ENCODE results near the gene SH2B3.
"Not testable (repeated sequence)": the region's sequence is repeated elsewhere in the genome, so short reads cannot be mapped to it uniquely, and the experiment has no call there.

Gene SH2B3

DNA sequence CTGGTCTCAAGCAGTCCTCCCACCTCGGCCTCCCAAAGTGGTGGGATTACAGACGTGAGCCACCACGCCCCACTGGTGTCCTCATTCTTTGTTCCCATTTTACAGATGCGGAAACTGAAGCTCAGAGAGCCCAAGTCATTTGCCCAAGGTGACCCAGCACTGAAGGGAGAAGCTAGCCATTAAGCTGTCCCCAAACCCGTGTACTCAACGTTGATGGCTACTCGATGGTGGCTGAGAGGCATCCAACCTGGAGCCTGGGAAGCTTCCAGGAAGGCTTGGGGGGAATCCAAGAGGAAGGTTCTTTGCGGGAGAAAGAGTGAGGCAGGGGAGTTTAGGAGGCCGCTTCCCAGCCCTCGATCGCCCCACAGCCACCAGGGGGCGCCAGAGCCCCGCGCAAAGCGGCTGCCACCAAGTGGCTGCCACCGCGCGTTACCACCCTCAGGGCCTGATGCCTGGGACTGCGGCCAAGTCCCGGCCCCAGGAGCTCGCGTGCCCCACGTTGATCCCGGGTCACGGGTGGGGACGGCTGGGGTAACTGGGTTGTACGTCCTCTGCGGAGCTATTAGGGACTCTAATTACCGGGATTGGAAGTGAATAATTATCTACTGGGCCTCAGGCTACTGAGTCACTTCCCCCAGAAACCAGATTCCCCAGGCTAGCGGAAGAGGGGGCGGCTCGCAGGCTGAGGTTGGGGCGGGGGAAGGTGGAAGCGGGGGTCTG, 8.8 kb upstream of the SH2B3 start:
- TF ChIP-seq, protein P1, sequence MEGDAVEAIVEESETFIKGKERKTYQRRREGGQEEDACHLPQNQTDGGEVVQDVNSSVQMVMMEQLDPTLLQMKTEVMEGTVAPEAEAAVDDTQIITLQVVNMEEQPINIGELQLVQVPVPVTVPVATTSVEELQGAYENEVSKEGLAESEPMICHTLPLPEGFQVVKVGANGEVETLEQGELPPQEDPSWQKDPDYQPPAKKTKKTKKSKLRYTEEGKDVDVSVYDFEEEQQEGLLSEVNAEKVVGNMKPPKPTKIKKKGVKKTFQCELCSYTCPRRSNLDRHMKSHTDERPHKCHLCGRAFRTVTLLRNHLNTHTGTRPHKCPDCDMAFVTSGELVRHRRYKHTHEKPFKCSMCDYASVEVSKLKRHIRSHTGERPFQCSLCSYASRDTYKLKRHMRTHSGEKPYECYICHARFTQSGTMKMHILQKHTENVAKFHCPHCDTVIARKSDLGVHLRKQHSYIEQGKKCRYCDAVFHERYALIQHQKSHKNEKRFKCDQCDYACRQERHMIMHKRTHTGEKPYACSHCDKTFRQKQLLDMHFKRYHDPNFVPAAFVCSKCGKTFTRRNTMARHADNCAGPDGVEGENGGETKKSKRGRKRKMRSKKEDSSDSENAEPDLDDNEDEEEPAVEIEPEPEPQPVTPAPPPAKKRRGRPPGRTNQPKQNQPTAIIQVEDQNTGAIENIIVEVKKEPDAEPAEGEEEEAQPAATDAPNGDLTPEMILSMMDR (conservative IDR thresholded peaks at IDR 0.05; ENCODE audit: control insufficient read depth, insufficient read depth, low read depth, low read length) = peak; percentile 86
- H3K4me3 ChIP-seq (ENCODE audit: control insufficient read depth, low read depth, low read length) = peak overlapping the region; percentile 42

DNA sequence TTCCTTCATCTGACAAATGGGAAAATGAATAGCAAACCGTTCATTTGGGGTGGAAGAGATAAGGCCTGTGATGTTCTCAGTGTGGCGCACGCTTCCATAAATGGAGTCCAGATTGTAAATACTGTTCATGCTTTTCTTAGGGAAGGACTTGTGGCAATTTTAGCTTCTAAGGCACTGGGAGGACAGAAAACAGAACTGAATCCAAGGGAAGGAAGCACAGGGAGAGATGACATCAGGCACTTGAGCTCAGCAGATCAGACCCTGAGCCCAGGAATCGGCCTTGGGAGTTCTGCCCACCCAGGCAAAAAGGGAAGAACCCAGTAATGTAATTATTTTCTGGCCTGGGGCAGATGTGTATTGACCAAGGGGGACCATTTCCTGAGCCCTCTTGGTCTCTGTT, 7.2 kb upstream of the SH2B3 start:
- no peak overlapping the region for H3K4me3 ChIP-seq (ENCODE audit: control insufficient read depth, low read depth, low read length)
- no peak for DNase-seq (ENCODE audit: low read depth)
- TF ChIP-seq, protein P1 (conservative IDR thresholded peaks at IDR 0.05; ENCODE audit: control insufficient read depth, insufficient read depth, low read depth, low read length) = no peak

More for the DNA sequence above, 8.8 kb upstream of the SH2B3 start:
- peak; percentile 74 for DNase-seq (ENCODE audit: low read depth)

DNA sequence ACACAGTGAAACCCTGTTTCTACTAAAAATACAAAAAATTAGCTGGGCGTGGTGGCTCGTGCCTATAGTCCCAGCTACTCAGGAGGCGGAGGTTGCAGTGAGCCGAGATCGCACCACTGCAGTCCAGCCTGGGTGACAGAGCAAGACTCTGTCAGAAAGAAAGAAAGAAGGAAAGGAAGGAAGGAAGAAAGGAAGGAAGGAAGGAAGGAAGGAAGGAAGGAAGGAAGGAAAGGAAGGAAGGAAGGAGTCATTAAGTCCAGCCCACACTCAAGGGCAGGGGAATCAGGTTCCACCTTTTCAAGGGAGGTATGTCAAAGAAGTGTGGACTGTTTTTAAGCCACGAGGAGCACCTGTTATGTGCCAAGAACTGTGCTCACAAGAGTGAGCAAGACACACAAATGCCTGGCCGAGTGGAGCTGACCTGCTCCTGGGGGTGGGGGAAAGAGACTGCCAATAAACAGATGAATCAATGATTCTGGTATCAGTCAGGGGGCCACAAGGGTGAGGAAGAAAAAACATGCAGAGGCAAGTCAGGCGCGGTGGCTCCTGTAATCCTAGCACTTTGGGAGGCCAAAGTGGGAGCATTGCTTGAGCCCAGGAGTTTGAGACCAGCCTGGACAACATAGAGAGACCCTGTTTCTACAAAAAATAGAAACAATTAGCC, 5.8 kb upstream of the SH2B3 start:
- not testable (repeated sequence) for DNase-seq (ENCODE audit: low read depth)

DNA sequence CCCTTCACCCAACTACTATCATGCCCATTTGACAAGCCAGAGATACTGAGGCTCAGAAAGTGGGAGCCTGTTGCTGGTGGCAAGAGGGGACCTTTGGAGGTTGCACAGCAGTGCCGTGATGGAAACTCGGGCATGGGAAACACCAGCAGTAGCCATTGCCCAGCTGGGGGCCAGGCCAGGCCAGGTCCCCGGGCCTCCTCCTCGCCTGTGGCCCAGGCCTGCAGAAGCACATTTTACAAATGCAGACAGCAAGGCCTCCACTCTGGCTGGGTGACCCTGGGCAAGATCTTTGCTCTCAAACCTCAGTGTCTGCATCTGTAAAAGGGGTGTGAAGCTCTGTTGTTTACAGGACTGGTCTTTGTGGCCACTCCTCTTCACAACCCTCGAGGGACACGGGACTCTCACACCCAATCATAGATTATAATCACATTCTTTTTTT, 4.5 kb upstream of the SH2B3 start:
- TF ChIP-seq, protein P1 (conservative IDR thresholded peaks at IDR 0.05; ENCODE audit: control insufficient read depth, insufficient read depth, low read depth, low read length) = no peak
- no peak for DNase-seq (ENCODE audit: low read depth)
- H3K4me3 ChIP-seq (ENCODE audit: control insufficient read depth, low read depth, low read length) = no peak overlapping the region

More for the DNA sequence above, 5.8 kb upstream of the SH2B3 start:
- H3K4me3 ChIP-seq (ENCODE audit: control insufficient read depth, low read depth, low read length) = not testable (repeated sequence)

DNA sequence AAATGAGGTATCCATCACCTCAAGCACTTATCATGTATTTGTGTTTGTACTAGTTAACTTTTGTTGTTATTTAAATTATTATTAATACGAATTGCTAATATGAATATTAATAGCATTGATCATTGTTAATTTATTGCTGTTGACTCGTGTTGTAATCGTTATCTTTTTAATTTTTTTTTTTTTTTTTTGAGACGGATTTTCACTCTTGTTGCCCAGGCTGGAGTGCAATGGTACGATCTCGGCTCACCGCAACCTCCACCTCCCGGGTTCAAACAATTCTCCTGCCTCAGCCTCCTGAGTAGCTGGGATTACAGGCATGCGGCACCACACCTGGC, 3.3 kb upstream of the SH2B3 start:
- not testable (repeated sequence) for DNase-seq (ENCODE audit: low read depth); H3K4me3 ChIP-seq (ENCODE audit: control insufficient read depth, low read depth, low read length)

DNA sequence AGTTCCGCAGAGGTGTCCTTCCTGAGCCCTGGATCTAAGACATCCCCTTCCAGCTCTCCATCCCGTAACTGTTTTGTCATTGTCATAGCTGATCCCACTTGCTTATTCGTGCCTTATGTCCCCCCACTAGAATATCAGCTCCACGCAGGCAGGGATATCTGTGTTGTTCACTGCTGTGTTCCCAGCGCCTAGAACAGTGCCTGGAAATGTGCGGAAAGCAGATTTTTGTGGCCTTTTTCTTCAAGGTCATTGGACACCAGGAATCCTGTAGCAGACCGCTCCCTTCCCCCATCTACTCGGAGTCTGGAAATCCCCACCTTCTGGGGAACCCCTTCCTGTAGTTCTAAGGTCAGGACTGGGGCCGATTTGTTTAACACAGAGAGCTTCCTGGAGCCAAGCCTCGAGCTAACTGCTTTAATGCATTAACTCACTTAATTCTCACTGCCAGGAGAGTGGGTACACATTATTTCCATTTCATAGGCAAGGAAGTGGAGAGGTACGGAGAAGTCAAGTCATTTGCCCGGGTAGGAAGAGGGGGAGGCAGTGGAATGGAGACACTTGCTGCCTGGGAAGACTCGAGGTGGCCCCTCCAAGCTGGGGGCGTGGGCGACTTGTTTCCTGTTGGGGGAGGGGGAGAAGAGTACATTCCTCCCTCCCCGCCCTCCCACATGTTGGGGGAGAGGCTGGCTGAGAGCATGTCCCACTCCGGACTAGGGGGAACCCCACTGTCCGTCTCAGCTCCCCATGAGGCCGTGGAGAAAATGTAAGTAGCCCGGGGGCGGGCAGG, 1.2 kb upstream of the SH2B3 start:
- no peak for DNase-seq (ENCODE audit: low read depth)
- H3K4me3 ChIP-seq (ENCODE audit: control insufficient read depth, low read depth, low read length) = peak overlapping the region; percentile 56
- TF ChIP-seq, protein P1 (conservative IDR thresholded peaks at IDR 0.05; ENCODE audit: control insufficient read depth, insufficient read depth, low read depth, low read length) = no peak

DNA sequence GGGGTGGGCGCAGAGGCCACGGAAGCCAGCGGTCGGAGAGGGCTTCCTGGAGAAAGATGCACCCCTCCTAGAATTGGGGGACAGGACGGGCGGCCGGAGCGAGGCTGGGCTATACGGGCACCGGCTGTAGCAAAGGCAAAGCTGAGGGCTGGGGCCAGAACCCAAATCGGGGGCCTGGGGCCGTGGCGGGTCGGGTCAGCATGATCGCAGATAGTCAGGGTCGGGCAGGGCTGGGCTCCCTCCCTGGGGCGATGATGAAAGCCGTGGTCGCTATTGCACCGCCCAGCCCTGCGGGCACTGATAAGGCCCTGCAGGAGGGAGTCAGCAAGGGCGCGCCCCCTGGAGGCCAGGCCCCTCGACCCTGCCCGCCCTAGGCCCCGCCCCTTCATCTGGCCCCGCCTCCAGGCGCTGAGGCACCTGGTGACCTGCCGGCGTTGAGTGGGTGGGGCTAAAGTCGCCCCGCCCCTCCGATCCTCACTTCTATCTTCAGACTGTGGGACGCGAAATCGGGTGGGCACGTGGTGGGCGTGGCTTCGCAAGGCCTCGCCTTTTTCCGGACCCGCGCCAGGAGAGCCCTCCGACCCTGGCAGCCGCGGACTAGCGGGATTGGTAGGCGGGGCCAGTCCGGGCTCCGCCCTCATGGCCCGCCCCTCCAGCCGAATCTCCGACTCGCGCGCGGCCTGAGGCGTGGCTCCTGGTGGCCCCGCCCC, 419 bp upstream of the SH2B3 start:
- TF ChIP-seq, protein P1 (conservative IDR thresholded peaks at IDR 0.05; ENCODE audit: control insufficient read depth, insufficient read depth, low read depth, low read length) = peak; percentile 11
- peak overlapping the region; percentile 56 for H3K4me3 ChIP-seq (ENCODE audit: control insufficient read depth, low read depth, low read length)
- peak; percentile 83 for DNase-seq (ENCODE audit: low read depth)
